HG03039 (cell line): ENCODE data around the gene TSPAN7.

ENCODE experiments used
- ATAC-seq: cut with Tn5 transposase; IDR thresholded peaks from one replicate; pipeline ENCODE4 v1.9.1; 2021; ENCODE audit warnings: mild to moderate bottlenecking, moderate library complexity; ENCODE audit not compliant: unreplicated experiment

TSPAN7 gene

GRCh38 chrX:38639730-38640129, 78.4 kb downstream of the TSPAN7 start:
- ATAC-seq = no peak

GRCh38 chrX:38641197-38641596, 79.9 kb downstream of the TSPAN7 start:
- no peak for ATAC-seq

DNA sequence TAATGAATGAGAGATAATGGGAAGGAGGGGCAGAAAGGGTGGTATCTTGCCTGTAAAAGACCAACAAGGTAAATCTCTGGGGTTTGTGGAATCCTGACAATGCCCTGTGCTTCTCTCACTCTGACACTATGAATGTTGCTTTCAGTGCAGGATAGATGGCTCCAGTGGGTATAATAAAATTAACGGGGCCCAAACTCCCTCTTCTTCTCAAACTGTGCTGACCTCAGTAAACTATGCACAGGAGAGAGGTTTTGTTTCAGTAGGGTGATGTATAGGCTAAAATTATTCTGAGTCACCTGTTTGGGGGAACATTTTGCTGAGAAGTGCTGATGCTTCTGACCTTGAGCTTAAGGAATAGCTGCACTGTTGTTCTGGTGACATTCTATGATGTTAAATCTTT, 82.6 kb downstream of the TSPAN7 start:
- ATAC-seq = no peak

DNA sequence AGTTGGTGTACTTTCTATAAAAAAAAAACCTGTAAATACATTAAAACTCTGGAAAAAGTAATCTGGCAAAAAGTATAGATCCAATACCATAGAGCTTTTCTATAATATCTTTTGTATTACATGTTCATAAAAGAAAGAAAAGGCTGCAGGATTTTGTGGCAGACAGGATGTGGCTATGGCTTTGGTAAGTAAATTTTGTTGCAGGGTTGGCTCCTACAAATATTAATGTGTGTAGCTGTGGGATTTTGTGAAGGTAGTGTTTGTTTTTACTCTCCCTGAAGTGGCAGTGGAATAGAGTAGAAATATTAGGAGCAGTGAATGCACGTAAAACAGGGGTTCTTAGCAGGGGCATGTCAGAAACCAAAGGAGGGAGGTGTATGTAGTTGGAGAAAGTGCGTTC, 84.8 kb downstream of the TSPAN7 start:
- ATAC-seq = no peak

DNA sequence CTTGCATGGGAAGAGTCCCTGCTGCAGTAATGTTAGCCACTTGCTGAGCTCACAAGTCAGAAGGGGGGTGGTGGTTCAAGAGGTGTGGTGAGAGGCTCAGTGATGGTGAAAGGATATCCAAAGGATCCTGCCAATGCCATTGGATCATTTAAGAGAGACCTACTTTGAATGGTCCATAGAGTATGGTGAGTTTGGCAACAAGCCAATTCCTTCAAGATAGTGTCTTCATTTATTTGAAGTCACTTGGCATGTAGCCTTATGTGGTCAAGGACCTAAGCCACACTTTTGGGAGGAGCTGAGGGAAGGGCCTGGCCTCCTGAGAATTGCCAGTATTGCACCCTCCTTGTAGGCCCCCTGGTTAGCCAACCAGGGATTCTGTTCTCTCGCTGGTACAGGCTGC, 87.9 kb downstream of the TSPAN7 start:
- no peak for ATAC-seq

DNA sequence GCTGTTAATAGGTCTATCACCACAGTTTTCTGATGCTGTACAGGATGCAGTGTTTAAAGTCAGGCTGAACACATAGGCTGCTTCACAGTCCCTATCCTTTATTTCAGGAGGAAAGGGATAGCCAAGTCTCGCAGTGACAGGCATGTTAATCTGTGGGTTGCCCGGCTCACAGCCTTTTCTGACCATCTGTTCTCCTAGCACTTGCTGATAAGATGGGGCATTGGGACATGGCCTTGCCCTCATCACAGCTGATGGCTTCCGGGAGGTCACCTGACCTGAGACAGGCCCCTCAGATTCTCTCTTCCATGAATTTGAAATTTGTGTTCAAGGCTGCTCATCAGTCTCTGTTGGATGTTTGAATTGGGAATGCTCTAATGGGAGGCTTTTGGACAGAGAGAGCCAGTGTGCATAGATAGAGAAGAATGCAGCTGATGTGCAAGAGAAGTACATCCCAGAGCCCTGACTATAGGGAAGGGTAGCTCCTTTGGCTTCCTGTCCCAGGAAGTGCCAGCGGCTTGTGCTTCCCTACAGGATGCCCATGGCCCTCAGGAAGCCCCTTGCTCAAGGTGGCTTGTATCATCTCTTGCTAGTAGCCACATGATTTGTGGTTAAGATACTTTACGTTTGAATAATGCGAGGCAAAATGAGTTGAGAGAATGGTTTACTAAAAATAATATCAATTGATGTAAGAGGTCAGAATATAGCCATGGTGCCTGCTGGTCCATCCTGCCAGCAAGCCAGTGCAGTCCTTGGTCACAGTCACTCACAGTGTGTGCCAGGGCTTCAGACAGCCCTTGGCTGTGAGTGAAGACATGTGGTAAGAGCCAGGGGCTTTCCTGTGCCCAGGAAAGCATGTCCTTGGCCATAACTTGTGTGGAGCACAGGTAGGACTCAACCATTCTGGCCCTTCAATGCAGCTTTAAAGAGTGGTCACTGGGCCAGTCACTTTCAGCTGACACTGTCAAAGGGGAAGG, 88.6 kb downstream of the TSPAN7 start:
- no peak for ATAC-seq

DNA sequence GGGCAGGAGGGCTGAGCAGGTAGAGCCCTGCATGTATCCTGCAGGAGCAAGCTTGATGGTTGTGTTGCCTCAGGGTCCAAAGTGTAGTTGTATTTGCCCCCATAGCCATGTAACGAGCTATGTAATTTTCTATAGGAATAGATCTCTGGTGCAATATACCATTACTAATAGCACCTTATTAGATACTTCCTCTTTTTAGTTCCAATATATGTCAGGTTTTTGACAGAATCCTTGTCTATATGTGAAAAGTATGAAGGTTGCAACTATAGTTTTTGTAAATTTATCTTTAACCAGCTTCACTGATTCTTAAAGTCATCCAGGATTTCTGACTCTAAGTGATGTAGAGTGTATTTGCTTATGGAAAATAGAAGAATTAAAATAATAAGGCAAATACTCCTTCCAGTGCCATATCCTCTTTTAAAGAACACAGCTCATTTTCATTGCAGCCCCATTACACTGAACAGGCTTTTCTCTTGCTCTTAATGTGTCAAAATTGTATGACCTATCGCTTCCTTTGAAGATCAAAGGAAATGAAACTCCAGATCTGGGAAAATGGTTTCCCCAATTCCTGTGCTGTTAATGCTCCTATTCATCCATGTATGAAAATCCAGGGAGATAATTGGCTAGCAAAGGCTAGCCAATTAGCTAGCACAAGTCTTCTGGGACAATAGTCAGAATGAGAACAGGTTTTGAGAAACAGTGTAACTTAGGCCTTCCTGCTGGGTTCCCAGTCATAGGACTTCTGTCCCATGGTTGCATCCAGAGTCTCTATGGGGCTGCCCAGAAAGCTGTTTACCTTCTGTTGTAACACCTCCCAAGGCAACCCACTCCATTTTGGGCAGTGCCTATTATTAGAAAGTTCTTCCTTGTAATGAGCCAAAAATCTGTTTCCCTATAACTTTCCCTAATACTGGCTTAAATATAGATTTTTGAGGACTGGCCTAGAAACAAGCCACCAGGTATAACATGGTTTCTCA, 90.6 kb downstream of the TSPAN7 start:
- ATAC-seq = no peak

DNA sequence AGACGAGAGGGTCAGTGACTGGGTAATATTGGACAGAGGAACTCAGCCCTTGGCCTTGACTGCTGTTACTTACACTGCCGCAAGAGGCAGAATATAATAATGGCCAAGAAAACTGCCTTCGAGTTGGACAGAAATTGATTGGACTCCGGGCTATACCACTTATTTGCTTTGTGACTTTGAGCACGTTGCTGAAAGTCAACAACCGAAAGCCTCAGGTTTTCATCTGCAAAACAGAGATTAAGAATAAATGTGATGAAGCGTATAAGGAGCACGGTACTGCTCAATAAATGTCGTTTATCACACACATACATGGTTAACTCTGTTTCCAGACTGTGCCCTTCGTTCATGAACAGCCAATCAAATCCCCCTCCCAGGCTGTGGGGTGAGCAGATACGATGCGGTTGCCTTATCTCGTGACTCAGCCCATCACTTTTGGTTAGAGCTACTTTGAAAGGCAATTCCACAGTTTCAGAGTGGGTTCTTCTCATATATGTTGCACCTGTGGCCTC, 91.6 kb downstream of the TSPAN7 start:
- no peak for ATAC-seq

GRCh38 chrX:38654302-38654701, 93.0 kb downstream of the TSPAN7 start:
- ATAC-seq = no peak

- no peak for ATAC-seq
These were observed 95.1 kb downstream of the TSPAN7 start for GRCh38 chrX:38656350-38656915.

- peak; percentile 64 for ATAC-seq
These were observed 96.2 kb downstream of the TSPAN7 start for GRCh38 chrX:38657562-38657961.

GRCh38 chrX:38660395-38661102, 99.2 kb downstream of the TSPAN7 start:
- ATAC-seq = no peak

- ATAC-seq = no peak
These were observed 99.7 kb downstream of the TSPAN7 start for GRCh38 chrX:38661103-38661441.

GRCh38 chrX:38661561-38661960, 100.2 kb downstream of the TSPAN7 start:
- ATAC-seq = no peak

DNA sequence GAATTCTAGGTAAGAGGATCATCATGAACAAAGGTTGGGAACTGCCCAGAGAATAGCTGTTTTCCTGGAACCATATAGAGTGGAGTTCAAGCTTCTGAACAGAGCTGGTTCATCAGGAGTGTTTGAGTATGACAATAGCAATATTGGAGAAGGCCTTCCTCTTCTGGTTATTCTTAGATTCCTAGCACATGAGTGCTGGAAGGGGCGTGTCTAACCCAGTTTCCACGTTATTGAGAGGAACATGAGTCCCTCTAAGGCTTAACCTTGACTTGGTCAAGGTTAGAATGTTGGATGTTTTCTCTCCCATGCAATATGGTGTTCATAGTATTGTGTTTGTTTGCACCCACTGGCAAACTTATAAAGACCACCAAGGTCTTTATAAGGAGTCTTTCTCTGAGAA, 101.3 kb downstream of the TSPAN7 start:
- ATAC-seq = no peak

GRCh38 chrX:38664285-38664684, 102.9 kb downstream of the TSPAN7 start:
- ATAC-seq = no peak

- no peak for ATAC-seq
These were observed 105.6 kb downstream of the TSPAN7 start for GRCh38 chrX:38666909-38667308.

DNA sequence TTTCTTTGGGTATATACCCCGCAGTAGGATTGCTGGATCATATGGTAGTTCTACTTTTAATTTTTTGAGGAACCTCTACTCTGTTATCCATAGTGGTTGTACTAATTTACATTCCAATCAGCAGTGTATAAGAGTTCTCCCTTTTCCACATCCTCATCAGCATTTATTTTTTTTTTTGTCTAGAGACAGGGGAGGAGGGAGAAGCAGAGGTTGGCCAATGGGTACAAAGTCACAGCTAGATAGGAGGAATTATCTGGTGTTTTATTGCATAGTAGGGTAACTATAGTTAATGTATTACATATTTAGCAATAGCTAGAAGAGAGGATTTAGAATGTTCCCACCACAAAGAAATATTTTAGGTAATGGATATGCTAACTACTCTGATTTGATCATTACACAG, 107.4 kb downstream of the TSPAN7 start:
- ATAC-seq = no peak

DNA sequence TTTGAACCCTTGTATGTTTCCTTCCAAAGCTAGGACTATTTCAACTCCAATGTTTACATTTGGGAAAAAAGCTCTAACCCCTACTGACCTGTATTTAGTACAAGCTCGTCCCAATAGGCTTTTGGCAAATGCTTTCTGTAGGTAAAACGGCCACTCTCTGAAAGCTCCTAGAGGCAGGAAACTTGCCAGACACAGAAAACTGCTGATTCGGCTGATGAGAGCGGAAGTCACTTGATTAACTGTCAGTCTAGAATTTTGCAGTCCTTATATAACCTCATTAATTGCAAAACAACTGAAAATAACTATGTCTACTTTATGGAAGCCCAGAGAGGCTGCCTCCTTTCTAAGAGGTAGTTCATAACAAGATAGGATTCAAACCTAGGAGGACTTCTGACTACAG, 108.1 kb downstream of the TSPAN7 start:
- ATAC-seq = no peak

DNA sequence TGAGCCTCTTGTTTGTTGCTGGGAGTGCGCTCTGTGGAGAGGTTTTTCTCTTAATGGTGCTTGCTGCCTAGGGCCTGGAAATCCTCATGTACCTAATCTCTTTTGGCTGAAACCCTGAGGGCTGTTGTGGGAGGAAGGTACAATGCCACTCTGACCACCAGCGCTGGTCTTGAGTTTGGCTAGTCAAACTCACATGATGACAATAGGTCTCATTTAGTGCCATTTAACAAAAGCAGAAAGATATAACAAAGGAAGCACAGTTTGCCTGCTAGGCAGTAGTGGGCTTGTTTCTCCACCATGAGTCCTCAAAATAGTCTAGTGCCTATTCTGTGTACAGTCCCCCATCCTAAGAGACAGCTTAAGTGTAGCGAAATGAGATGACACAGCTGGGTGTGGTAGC, 111.3 kb downstream of the TSPAN7 start:
- ATAC-seq = no peak

GRCh38 chrX:38675856-38676255, 114.5 kb downstream of the TSPAN7 start:
- no peak for ATAC-seq
